ENCODE measurements around the gene FRMD7.

DNA sequence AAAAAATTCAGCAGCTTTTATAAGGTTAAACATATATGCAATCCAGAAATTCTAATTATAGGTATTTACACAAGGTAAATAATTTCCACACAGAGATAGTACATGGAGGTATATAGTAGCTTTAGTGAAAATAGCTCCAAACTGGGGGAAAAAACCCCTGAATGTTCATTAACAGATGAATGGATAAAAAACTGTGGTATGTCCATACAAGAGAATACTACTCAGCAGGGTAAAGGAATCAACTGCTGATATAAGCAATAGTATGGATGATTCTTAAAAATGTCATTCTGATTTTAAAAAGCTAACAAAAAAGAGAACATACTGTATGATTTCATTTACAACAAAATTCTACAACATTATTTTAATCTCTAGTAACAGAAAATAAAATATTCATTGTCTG, 37.2 kb upstream of the FRMD7 start:
- TF ChIP-seq EP300 (conservative IDR thresholded peaks at IDR 0.05; ENCODE audit: poor library complexity, severe bottlenecking) (no peak), POLR2AphosphoS5 (IDR thresholded peaks at IDR 0.05) (no peak), EZH2 (IDR thresholded peaks at IDR 0.05; ENCODE audit: borderline replicate concordance, insufficient read depth, low read length, poor library complexity, severe bottlenecking) (no peak), RAD21 (conservative IDR thresholded peaks at IDR 0.05) (no peak), MXI1 (conservative IDR thresholded peaks at IDR 0.05; ENCODE audit: poor library complexity, severe bottlenecking) (no peak), TAF1 (IDR thresholded peaks at IDR 0.05; ENCODE audit: low read depth) (no peak), SMC3 (conservative IDR thresholded peaks at IDR 0.05; ENCODE audit: poor library complexity) (no peak)
- TF ChIP-seq, protein P1, sequence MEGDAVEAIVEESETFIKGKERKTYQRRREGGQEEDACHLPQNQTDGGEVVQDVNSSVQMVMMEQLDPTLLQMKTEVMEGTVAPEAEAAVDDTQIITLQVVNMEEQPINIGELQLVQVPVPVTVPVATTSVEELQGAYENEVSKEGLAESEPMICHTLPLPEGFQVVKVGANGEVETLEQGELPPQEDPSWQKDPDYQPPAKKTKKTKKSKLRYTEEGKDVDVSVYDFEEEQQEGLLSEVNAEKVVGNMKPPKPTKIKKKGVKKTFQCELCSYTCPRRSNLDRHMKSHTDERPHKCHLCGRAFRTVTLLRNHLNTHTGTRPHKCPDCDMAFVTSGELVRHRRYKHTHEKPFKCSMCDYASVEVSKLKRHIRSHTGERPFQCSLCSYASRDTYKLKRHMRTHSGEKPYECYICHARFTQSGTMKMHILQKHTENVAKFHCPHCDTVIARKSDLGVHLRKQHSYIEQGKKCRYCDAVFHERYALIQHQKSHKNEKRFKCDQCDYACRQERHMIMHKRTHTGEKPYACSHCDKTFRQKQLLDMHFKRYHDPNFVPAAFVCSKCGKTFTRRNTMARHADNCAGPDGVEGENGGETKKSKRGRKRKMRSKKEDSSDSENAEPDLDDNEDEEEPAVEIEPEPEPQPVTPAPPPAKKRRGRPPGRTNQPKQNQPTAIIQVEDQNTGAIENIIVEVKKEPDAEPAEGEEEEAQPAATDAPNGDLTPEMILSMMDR (IDR thresholded peaks at IDR 0.05; ENCODE audit: poor library complexity, severe bottlenecking), result no peak
- TF ChIP-seq, protein P2, sequence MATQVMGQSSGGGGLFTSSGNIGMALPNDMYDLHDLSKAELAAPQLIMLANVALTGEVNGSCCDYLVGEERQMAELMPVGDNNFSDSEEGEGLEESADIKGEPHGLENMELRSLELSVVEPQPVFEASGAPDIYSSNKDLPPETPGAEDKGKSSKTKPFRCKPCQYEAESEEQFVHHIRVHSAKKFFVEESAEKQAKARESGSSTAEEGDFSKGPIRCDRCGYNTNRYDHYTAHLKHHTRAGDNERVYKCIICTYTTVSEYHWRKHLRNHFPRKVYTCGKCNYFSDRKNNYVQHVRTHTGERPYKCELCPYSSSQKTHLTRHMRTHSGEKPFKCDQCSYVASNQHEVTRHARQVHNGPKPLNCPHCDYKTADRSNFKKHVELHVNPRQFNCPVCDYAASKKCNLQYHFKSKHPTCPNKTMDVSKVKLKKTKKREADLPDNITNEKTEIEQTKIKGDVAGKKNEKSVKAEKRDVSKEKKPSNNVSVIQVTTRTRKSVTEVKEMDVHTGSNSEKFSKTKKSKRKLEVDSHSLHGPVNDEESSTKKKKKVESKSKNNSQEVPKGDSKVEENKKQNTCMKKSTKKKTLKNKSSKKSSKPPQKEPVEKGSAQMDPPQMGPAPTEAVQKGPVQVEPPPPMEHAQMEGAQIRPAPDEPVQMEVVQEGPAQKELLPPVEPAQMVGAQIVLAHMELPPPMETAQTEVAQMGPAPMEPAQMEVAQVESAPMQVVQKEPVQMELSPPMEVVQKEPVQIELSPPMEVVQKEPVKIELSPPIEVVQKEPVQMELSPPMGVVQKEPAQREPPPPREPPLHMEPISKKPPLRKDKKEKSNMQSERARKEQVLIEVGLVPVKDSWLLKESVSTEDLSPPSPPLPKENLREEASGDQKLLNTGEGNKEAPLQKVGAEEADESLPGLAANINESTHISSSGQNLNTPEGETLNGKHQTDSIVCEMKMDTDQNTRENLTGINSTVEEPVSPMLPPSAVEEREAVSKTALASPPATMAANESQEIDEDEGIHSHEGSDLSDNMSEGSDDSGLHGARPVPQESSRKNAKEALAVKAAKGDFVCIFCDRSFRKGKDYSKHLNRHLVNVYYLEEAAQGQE (IDR thresholded peaks at IDR 0.05; ENCODE audit: borderline replicate concordance), result no peak
